GDM1 (cell line): ENCODE results near the gene CMBL.
"Not testable (repeated sequence)": the region's sequence is repeated elsewhere in the genome, so short reads cannot be mapped to it uniquely, and the experiment has no call there.

Experiments used
- DNase-seq: peaks from one replicate; lab custom pipeline; 2025; lab: John Stamatoyannopoulos, UW

The CMBL gene

DNA sequence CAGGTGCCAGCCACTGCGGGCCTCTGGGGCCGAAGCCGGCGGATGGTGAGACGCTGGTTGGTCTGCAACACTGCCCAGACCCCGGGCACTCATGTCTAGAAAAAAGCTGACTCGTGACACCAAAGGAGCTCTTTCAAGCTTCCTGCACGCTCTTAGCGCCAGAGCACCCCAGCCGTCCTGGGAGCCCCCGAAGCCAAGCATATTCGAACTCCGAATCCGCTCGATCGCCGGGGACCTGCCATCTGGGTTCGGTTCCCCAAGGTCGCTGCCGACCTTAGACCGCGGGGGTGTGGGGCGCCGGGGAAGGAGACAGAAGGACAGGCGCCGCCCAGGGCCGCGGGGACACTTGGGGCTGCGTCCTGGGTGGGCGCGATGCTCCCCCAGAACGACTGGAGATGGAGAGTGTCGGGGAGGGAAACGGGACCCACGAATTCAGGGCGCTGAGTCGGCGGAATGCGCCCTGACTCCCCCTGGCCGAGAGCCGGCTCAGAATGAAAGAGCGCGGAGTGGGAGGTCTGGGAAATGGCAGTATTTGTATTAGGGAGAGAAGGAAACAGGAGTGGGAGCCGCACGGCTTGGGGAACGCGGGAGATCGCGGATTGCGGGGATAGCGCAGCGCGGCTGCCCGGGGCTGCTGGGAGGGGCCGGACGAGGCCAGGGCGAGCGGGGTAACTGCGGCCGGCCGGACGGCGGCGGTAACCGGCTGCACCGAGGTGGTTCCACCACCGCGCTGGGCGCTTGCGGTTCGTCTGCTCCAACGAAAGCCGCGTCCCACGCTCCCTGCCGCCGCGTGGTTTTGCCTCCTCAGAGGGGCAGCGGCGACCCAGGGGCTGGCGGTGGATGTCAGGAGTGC is 25.7 kb upstream of the CMBL start:
- DNase-seq = no peak

GRCh38 chr5:10332301-10332700 is 24.6 kb upstream of the CMBL start:
- DNase-seq = no peak

- no peak for DNase-seq
Measured at GRCh38 chr5:10331341-10331796, 23.7 kb upstream of the CMBL start.

DNA sequence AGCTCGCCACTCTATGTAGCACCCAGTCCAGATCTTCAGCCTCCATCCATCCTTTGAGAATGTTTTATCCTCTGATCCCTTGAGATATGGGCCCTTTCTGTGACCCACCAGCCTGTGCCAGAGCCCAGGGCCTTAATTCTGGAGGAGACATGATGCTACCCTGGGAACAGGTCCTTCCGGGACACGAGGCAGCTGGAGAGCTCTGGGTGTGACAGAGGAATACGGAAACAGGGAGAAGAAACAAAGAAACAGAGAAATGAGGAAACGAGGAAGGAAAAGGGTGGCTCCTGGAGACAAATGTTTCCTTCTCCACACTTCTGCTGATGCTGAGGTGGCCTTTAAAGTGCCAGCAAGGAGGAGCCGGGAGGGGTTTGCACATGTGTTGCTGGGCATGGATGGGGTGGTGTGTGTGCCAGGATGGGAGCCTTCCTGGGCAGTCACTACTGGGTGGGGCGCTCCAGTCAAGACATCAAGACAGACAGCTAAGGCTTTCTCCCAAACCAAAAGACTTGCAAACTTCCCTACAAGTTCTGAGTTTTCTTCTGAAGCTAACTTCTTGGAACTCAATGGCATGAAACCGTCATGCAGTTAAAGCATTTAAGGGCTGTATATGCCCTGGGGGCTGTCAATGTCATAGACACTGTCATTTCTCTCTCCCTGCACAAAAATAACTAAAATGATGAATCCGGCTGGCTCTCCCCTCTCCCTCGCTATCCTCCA is 23.0 kb upstream of the CMBL start:
- DNase-seq = no peak

DNA sequence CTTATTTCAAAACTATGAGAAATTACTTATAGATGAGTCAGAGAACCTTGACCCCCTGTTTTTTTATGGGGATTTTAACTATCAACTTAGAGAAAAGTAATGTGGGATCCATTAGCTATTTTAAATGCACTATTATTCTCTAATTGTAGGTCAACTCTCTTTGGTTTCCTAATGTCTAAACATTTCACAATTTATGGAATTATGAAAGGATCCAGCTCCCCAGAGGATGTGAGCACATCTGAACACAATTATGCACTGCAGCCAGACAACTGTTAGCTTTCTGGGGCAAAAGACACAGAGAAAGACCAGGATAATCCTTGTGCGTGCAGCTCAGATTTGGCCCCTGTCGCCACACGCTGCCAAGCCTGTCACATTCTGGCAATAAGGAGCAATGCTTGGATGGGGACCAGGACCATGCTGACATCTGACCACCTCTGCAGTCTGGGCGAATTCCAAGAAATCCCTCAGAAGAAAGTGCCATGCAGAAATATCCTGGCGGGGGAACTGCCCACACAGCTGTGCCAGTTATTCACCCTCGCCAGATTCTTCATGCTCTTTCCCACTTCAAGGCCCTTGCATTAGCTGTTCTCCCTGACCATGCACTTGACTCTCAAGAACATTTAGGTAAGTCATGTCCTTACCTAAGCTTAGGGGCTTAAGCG is 22.2 kb upstream of the CMBL start:
- no peak for DNase-seq

DNA sequence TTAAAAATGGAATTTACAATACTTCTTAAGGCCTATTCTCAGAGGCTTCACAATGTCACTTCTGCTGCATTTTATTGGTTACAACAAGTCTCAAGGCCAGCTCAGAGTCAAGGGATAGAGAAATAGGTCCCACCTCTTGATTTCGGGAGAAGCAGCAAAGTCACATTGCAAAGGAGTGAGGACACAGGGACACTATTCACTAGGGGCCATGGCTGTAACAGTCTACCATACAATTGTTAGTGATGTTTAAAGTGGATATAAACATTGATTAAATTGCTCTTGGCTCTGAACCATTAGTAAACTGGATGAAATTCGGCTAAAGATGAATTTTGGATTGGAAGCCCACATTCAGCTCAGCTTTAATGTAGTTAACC is 21.7 kb upstream of the CMBL start:
- DNase-seq = no peak

- no peak for DNase-seq
Measured at GRCh38 chr5:10328323-10328722, 20.6 kb upstream of the CMBL start.

GRCh38 chr5:10324518-10325370 is 17.0 kb upstream of the CMBL start:
- no peak for DNase-seq

- DNase-seq = no peak
Measured at GRCh38 chr5:10323588-10324488, 16.1 kb upstream of the CMBL start.

DNA sequence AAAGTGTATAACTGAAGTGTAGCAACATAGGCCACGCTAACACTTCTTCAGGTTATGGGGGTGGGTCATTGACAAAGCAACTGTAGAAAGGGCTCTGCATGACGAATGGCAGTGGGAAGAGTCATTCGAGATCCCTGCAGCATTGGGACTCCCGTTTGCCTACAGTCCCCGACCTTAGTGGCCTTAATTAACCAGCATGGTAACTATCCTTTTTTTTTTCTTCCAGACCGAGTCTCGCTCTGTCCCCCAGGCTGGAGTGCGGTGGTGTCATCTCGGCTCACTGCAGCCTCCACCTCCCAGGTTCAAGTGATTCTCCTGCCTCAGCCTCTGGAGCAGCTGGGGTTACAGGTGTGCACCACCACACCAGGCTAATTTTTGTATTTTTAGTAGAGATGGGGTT is 14.2 kb upstream of the CMBL start:
- no peak for DNase-seq

GRCh38 chr5:10320793-10321192 is 13.1 kb upstream of the CMBL start:
- no peak for DNase-seq

- DNase-seq = no peak
Measured at GRCh38 chr5:10319202-10319851, 11.6 kb upstream of the CMBL start.

DNA sequence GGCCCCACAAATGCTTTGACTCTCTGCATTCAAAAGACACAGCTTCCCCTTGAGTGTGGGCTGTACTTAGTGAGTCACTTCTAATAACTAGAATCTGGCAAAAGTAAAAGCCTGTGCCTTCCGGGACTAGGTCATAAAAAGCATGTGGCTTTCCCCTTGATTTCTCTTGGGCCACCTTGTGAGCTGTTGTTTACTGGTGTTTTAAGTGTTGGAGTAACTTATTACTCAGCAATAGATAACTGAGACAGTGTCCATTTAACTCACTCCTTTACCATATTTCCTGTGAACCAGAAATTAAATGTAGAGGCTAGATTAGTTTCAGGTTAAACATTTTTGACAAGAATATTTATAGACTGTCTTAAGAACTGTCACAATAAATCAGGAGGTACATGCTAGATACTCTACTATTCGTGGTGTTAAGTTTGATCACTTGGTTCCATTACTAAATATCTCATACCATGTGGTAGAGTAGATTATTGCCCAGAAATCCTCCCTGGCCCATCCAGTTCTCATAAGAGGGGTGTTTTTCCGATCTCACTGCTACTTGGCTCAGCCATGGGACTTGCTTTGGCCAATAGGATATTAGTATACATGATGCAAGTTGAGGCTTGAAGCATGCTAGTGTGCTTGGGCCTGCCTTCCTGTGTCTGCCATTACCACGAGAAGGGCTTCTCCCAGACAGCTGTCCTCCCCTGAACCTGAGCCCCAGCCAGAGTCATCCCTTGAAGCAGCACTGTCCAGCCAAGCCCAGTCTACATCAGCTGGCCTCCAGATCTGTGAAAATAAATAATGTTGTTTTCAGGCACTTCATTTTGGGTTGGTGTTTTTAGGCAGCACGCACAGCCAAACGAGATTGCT is 10.4 kb upstream of the CMBL start:
- no peak for DNase-seq

DNA sequence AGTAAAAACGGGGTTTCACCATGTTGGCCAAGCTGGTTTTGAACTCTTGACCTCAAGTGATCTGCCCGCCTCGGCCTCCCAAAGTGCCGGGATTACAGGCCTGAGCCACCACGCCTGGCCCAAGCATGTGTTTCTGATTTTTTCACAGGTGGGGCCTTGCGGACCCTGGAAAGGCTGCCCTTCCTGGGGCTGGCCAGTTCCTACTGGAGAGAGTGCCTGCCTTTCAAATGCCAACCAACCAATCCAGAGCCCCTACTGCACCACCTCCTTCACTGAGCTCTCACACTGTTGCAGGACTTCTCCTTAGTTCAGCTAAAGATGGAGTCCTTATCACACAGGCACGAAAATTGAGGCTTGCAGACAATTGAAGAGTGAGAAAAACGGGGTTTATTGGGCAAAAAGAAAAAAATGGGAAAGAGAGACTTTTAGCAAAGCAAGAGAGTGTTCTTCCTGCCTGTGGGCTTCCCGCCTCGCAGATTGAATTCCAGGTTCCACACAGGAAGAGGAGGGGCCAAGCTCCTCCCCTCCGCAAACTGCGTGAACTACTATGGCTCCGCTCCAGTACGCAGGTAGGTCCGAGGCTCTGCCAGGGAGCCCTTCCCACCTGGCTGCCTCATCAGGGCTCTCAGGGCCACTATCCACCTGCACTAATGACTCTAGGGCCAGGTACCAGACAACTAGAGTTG is 8.3 kb upstream of the CMBL start:
- no peak for DNase-seq

DNA sequence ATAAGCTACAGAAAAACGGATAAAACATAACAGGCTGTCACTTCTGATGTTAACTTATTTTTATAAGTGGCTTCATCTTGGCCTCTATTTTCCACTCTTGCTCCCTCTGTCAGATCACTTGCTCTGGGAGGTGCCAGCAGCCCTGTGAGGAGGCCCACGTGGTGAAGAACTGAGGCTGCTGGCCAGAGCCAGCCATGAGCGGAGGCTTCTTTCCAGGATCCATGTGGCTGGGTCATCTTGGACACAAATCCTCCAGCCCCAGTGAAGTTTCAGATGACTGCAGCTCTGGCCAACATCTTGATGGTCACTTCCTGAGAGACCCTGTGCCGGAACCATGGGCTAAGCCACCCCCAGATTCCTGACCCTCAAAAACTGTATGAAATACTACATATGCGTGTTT is 7.5 kb upstream of the CMBL start:
- no peak for DNase-seq

GRCh38 chr5:10311595-10312425 is 4.1 kb upstream of the CMBL start:
- DNase-seq = no peak

- DNase-seq = not testable (repeated sequence)
Measured at GRCh38 chr5:10310835-10311570, 3.3 kb upstream of the CMBL start.
